Right hindlimb (tissue), 1 donor: ENCODE data around the gene ZNF791.
"Not testable (repeated sequence)": the region's sequence is repeated elsewhere in the genome, so short reads cannot be mapped to it uniquely, and the experiment has no call there.

Source experiments
- DNase-seq: peaks from one replicate; pipeline ENCODE4 v3.0.0-alpha.2; 2018

Gene ZNF791

GRCh38 chr19:12610540-12611360 lies at the start of gene ZNF791, which contains the start of gene ZNF490:
Gene ZNF791 (plus strand): TSS chr19:12610920. CDS start chr19:12611080, 160 bp downstream.
Gene ZNF490 (minus strand): TSS chr19:12610813. CDS start chr19:12610680, 133 bp downstream.
- DNase-seq, result peak; percentile 99

GRCh38 chr19:12564016-12564664 lies 46.6 kb upstream of the ZNF791 start:
- peak; percentile 90 for DNase-seq

GRCh38 chr19:12566380-12566779 lies 44.3 kb upstream of the ZNF791 start:
- DNase-seq, result not testable (repeated sequence)

GRCh38 chr19:12567951-12568350 lies 42.8 kb upstream of the ZNF791 start:
- DNase-seq, result no peak

- DNase-seq, result no peak
Observed at GRCh38 chr19:12574036-12574435, 36.7 kb upstream of the ZNF791 start.

GRCh38 chr19:12578641-12579040 lies 32.1 kb upstream of the ZNF791 start:
- no peak for DNase-seq

GRCh38 chr19:12580180-12580694 lies 30.5 kb upstream of the ZNF791 start:
- DNase-seq, result no peak

- no peak for DNase-seq
Observed at GRCh38 chr19:12581100-12581499, 29.6 kb upstream of the ZNF791 start.

GRCh38 chr19:12596485-12596884 lies 14.2 kb upstream of the ZNF791 start:
- DNase-seq, result no peak

- DNase-seq, result no peak
Observed at GRCh38 chr19:12596927-12597548, 13.7 kb upstream of the ZNF791 start.

- DNase-seq, result no peak
Observed at GRCh38 chr19:12597594-12597993, 13.1 kb upstream of the ZNF791 start.

GRCh38 chr19:12603714-12604113 lies 7.0 kb upstream of the ZNF791 start:
- DNase-seq, result no peak

GRCh38 chr19:12606796-12607195 lies 3.9 kb upstream of the ZNF791 start:
- no peak for DNase-seq

GRCh38 chr19:12607631-12608030 lies 3.1 kb upstream of the ZNF791 start:
- no peak for DNase-seq

GRCh38 chr19:12611361-12611699 lies 610 bp downstream of the ZNF791 start:
- DNase-seq, result peak; percentile 90

GRCh38 chr19:12617646-12618045 lies 6.9 kb downstream of the ZNF791 start:
- DNase-seq, result no peak

- DNase-seq, result not testable (repeated sequence)
Observed at GRCh38 chr19:12621253-12622024, 10.7 kb downstream of the ZNF791 start.

GRCh38 chr19:12623361-12624031 lies 12.8 kb downstream of the ZNF791 start:
- DNase-seq, result no peak

- no peak for DNase-seq
Observed at GRCh38 chr19:12626958-12627357, 16.2 kb downstream of the ZNF791 start.

GRCh38 chr19:12628040-12629022 lies 17.6 kb downstream of the ZNF791 start:
- DNase-seq, result no peak

GRCh38 chr19:12629215-12629614 lies 18.5 kb downstream of the ZNF791 start:
- DNase-seq, result no peak
